Uterus (tissue), 4 donors: ENCODE results near the gene TSPAN18. TPM values are rescaled to one million over a fixed set of nuclear protein-coding genes. Genes with fewer than 3 reads are reported as not detected.

ENCODE experiments used
- DNase-seq, 2 donors: peaks; one replicate each; pipeline ENCODE4 v3.0.0-alpha.2; 2019 to 2020
- H3K27ac ChIP-seq, 2 donors: fragments of 200-600 bp; sonication (generic); 1 replicate in 1 of 2; 2 replicates in 1 of 2; pipeline ENCODE4 v1.5.1; 2016 to 2018
- H3K27me3 ChIP-seq, 2 donors: fragments of 200-600 bp; sonication (generic); one replicate each; pipeline ENCODE4 v1.5.1; 2018 to 2019; ENCODE audit warnings: control low read depth in 1 of 2
- H3K36me3 ChIP-seq, 2 donors: fragments of 200-600 bp; sonication (generic); one replicate each; pipeline ENCODE4 v1.5.1; 2019; ENCODE audit warnings: control low read depth in 1 of 2
- H3K4me1 ChIP-seq, 2 donors: fragments of 200-600 bp; sonication (generic); one replicate each; pipeline ENCODE4 v1.5.1; 2018 to 2019; ENCODE audit warnings: control low read depth in 1 of 2
- H3K4me3 ChIP-seq, 2 donors: fragments of 200-600 bp; sonication (generic); 1 replicate in 1 of 2; 2 replicates in 1 of 2; pipeline ENCODE4 v1.5.1; 2018 to 2019; ENCODE audit warnings: mild to moderate bottlenecking in 1 of 2
- H3K9me3 ChIP-seq, 2 donors: fragments of 200-600 bp; sonication (generic); one replicate each; pipeline ENCODE4 v1.5.1; 2019; ENCODE audit warnings: control low read depth in 1 of 2
- POLR2A ChIP-seq, 2 donors: fragments of 450-650 bp; IDR thresholded peaks; one replicate each; pipeline ENCODE4 v1.6.1; 2016; ENCODE audit warnings: antibody characterized with exemption in 2 of 2, mild to moderate bottlenecking in 1 of 2, moderate library complexity in 1 of 2
- intact Hi-C: fragments of 100-400 bp; cut with DNase I; formaldehyde crosslinking; loops from one replicate; pipeline ENCODE4 v1.15.1; 2023; ENCODE audit warnings: low total_unique reads
- total RNA-seq, 4 donors: library from RNA; depleted of rRNA in 3 of 4; stranded (reverse); fragments of >200 nt in 3 of 4; gene quantifications; one replicate each; pipeline versions ENCODE4 v1.1.0 to v1.2.4, GENCODE V29; 2014 to 2023
- TF ChIP-seq, protein P1 (sequence below), 4 experiments: fragments of 200-600 bp in 2 of 4; fragments of 450-650 bp in 2 of 4; sonication (generic) in 2 of 4; IDR thresholded peaks; one replicate each; pipeline ENCODE4 v1.5.1; 2016 to 2019; ENCODE audit warnings: antibody characterized with exemption in 4 of 4, mild to moderate bottlenecking in 2 of 4, moderate library complexity in 1 of 4
- donor health status: DM: yes; HTN: yes; CAD: no.

TSPAN18 gene
- total RNA-seq, 4 donors from 2014 or later: 1.2 to 117 (median 20.1) TPM

GRCh38 chr11:44815917-44816456, 89.2 kb downstream of the TSPAN18 start:
- H3K36me3 ChIP-seq: no peaks in the 10 kb centered on the region
- no peak overlapping the region for H3K27ac ChIP-seq
- peaks cover 0 to 12% of the 10 kb centered on the region in 2 donors for H3K4me1 ChIP-seq
- intact Hi-C loops: no loop called here
- no peak overlapping the region for H3K4me3 ChIP-seq
- TF ChIP-seq, protein P1, sequence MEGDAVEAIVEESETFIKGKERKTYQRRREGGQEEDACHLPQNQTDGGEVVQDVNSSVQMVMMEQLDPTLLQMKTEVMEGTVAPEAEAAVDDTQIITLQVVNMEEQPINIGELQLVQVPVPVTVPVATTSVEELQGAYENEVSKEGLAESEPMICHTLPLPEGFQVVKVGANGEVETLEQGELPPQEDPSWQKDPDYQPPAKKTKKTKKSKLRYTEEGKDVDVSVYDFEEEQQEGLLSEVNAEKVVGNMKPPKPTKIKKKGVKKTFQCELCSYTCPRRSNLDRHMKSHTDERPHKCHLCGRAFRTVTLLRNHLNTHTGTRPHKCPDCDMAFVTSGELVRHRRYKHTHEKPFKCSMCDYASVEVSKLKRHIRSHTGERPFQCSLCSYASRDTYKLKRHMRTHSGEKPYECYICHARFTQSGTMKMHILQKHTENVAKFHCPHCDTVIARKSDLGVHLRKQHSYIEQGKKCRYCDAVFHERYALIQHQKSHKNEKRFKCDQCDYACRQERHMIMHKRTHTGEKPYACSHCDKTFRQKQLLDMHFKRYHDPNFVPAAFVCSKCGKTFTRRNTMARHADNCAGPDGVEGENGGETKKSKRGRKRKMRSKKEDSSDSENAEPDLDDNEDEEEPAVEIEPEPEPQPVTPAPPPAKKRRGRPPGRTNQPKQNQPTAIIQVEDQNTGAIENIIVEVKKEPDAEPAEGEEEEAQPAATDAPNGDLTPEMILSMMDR (IDR thresholded peaks at IDR 0.05): no peak
- TF ChIP-seq POLR2A (IDR thresholded peaks at IDR 0.05): no peak
- no peak for DNase-seq
- H3K27me3 ChIP-seq: no peaks in the 10 kb centered on the region
- H3K9me3 ChIP-seq: no peaks in the 10 kb centered on the region

DNA sequence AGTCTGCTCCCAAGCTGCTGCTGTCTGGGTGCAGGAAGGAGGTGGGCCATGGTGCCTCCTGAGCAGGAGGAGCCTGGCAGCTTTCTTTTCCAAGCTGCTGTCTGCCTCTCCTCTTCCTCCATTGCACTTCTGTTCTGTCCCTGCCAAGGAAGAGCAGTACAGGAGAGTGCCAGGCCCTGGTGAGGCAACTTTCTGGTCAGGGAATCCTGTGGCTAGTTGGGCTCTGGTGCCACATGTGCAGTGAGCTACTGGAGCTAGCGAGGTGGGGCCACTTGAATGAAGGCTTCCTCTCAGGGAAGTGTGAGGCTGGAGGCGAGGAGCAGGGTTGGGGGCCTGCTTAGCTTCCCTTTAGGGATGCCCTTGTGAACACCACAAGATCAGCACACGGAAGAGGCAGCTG, 90.0 kb downstream of the TSPAN18 start:
- TF ChIP-seq, protein P1 (IDR thresholded peaks at IDR 0.05): no peak
- TF ChIP-seq POLR2A (IDR thresholded peaks at IDR 0.05): no peak
- peaks cover 0 to 12% of the 10 kb centered on the region in 2 donors for H3K4me1 ChIP-seq
- H3K27ac ChIP-seq: peak overlapping the region in 1 of 2 donors; percentile 1

GRCh38 chr11:44817207-44817949, 90.6 kb downstream of the TSPAN18 start:
- H3K9me3 ChIP-seq: no peaks in the 10 kb centered on the region
- H3K36me3 ChIP-seq: no peaks in the 10 kb centered on the region
- peak overlapping the region; percentile 1 to 14 for H3K27ac ChIP-seq
- no peaks in the 10 kb centered on the region for H3K27me3 ChIP-seq
- TF ChIP-seq, protein P1 (IDR thresholded peaks at IDR 0.05): no peak
- TF ChIP-seq POLR2A (IDR thresholded peaks at IDR 0.05): no peak
- intact Hi-C loops: no loop called here
- DNase-seq: no peak
- no peak overlapping the region for H3K4me3 ChIP-seq
- peaks cover 0 to 12% of the 10 kb centered on the region in 2 donors for H3K4me1 ChIP-seq

More for the DNA sequence above, 90.0 kb downstream of the TSPAN18 start:
- DNase-seq: no peak
- intact Hi-C loops: no loop called here
- no peak overlapping the region for H3K4me3 ChIP-seq
- no peaks in the 10 kb centered on the region for H3K27me3 ChIP-seq
- no peaks in the 10 kb centered on the region for H3K36me3 ChIP-seq
- no peaks in the 10 kb centered on the region for H3K9me3 ChIP-seq

- H3K36me3 ChIP-seq: no peaks in the 10 kb centered on the region
- intact Hi-C loops: no loop called here
- H3K27ac ChIP-seq: peak overlapping the region in 1 of 2 donors; percentile 20
- H3K27me3 ChIP-seq: no peaks in the 10 kb centered on the region
- H3K9me3 ChIP-seq: no peaks in the 10 kb centered on the region
- H3K4me3 ChIP-seq: no peak overlapping the region
- peaks cover 0 to 5% of the 10 kb centered on the region in 2 donors for H3K4me1 ChIP-seq
- no peak for DNase-seq
- TF ChIP-seq POLR2A (IDR thresholded peaks at IDR 0.05): no peak
- TF ChIP-seq, protein P1 (IDR thresholded peaks at IDR 0.05): no peak
Measured at GRCh38 chr11:44818110-44818509, 91.3 kb downstream of the TSPAN18 start.

DNA sequence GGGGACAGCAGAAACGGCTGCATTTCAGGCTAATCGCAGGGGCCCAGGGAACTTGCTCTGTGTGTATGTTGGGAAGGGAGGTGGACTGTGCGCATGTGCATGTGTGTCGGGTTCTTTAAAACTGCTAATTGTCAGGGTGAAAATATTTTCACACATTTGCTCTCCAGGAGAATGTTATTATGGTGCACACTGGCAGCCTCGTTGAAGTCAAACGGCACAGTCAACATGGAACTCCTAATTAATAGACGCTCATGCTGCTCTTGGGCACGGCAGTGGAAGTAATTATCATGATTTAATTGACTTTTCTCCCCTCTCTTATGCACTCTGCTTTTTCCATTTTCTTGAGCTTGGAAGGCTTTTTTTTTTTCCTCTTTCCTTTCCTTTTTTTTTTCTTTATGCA, 92.6 kb downstream of the TSPAN18 start:
- Histone ChIP-seq H3K36me3 (no peaks in the 10 kb centered on the region), H3K4me3 (no peak overlapping the region), H3K4me1 (no peaks in the 10 kb centered on the region), H3K9me3 (no peaks in the 10 kb centered on the region), H3K27ac (no peak overlapping the region), H3K27me3 (no peaks in the 10 kb centered on the region)
- no peak for DNase-seq
- intact Hi-C loops: no loop called here
- TF ChIP-seq, protein P1 (IDR thresholded peaks at IDR 0.05): no peak
- TF ChIP-seq POLR2A (IDR thresholded peaks at IDR 0.05): no peak
